Measurements from ENCODE around the gene ARL14EPL. TPM values are rescaled to one million over a fixed set of nuclear protein-coding genes. Genes with fewer than 3 reads are reported as not detected.

ARL14EPL gene
- total and polyA plus RNA-seq, 9 donors, result 0.88 TPM; not detected in 8

DNA sequence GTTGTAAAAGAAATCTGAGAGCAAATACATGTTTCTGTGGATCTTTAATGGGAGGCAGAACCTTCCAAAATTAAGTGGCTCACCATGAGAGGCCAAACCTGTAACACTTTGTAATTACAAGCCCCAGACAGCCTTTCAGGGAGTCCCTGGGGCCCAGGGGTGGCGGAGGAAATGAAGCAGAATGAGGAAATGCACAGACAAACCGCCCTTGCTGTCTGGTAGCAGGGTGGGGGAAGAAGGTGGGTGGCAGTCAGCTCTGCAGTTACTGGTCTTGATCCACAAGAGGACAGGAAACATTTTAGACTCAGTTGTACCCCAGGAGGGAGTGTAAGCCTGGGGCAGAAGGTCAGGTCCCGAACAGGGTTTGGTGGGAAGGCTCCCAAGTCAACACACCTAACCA is 6.5 kb downstream of the ARL14EPL start:
- WGBS, 3 donors, result 84 to 91% (median 88%) methylated on average over 3 of the region's 3 CpGs
- Histone ChIP-seq H3K27ac (no peak overlapping the region), H3K4me1 (ENCODE audit: insufficient read depth) (no peaks in the 10 kb centered on the region), H3K36me3 (no peaks in the 10 kb centered on the region), H3K9me3 (no peaks in the 10 kb centered on the region), H3K27me3 (no peaks in the 10 kb centered on the region), H3K4me3 (no peak overlapping the region)
- DNase-seq, result no peak
- intact Hi-C loops (cut with DNase I), result no loop called here
- TF ChIP-seq, protein P1, sequence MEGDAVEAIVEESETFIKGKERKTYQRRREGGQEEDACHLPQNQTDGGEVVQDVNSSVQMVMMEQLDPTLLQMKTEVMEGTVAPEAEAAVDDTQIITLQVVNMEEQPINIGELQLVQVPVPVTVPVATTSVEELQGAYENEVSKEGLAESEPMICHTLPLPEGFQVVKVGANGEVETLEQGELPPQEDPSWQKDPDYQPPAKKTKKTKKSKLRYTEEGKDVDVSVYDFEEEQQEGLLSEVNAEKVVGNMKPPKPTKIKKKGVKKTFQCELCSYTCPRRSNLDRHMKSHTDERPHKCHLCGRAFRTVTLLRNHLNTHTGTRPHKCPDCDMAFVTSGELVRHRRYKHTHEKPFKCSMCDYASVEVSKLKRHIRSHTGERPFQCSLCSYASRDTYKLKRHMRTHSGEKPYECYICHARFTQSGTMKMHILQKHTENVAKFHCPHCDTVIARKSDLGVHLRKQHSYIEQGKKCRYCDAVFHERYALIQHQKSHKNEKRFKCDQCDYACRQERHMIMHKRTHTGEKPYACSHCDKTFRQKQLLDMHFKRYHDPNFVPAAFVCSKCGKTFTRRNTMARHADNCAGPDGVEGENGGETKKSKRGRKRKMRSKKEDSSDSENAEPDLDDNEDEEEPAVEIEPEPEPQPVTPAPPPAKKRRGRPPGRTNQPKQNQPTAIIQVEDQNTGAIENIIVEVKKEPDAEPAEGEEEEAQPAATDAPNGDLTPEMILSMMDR (IDR thresholded peaks at IDR 0.05), result no peak
- TF ChIP-seq POLR2A (IDR thresholded peaks at IDR 0.05) (no peak), EP300 (IDR thresholded peaks at IDR 0.05) (no peak)

DNA sequence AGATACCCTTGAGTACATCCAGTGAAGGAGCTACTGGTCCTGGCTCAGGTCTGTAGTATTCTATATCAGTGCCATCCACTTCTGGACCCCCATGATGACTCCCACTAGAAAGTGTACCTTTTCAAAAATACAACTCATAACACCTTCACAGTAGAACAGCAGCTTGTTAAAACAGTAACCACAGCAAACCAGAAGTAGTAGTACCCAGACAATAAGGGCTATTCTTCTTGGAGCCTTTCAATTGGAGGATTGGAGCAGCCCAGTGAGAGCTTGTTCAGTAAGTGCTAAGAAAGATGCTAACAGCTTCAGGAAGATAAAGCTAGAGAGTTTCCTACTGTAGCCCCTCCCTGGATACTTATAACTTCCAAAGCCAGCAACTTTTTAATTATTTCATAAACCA is 10.1 kb downstream of the ARL14EPL start:
- Histone ChIP-seq H3K4me3 (no peak overlapping the region), H3K27ac (no peak overlapping the region), H3K36me3 (no peaks in the 10 kb centered on the region), H3K27me3 (no peaks in the 10 kb centered on the region), H3K4me1 (ENCODE audit: insufficient read depth) (no peaks in the 10 kb centered on the region), H3K9me3 (no peaks in the 10 kb centered on the region)
- TF ChIP-seq POLR2A (IDR thresholded peaks at IDR 0.05) (no peak), EP300 (IDR thresholded peaks at IDR 0.05) (no peak)
- TF ChIP-seq, protein P1 (IDR thresholded peaks at IDR 0.05), result no peak
- intact Hi-C loops (cut with DNase I), result no loop called here
- DNase-seq, result no peak

DNA sequence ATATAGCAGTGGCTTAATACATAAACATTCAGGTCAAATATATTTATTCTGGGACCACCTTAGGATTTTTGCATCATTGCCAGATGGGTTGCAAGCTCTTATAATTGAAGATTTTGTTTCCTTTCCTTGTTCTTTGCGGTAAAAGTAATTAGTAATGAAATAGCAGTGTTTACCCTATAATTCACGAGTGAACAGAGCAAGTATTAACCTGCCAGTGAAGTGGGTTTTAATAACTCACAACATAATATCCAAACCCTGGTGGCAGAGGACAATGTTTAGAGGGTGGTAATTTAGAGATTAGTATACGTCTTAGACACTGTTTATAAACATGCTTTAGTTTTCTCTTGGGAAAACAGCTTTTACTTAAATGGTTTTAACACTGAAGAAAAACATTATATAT is 11.8 kb downstream of the ARL14EPL start:
- no peak overlapping the region for H3K4me3 ChIP-seq
- DNase-seq, result no peak
- no peaks in the 10 kb centered on the region for H3K27me3 ChIP-seq
- TF ChIP-seq EP300 (IDR thresholded peaks at IDR 0.05), result no peak
- TF ChIP-seq, protein P1 (IDR thresholded peaks at IDR 0.05), result no peak
- TF ChIP-seq POLR2A (IDR thresholded peaks at IDR 0.05), result no peak
- no peaks in the 10 kb centered on the region for H3K4me1 ChIP-seq (ENCODE audit: insufficient read depth)
- no peaks in the 10 kb centered on the region for H3K9me3 ChIP-seq
- H3K36me3 ChIP-seq, result no peaks in the 10 kb centered on the region
- WGBS, 3 donors, result 21 to 36% (median 24%) methylated on average over 3 of the region's 3 CpGs
- intact Hi-C loops (cut with DNase I), result no loop called here
- H3K27ac ChIP-seq, result no peak overlapping the region

DNA sequence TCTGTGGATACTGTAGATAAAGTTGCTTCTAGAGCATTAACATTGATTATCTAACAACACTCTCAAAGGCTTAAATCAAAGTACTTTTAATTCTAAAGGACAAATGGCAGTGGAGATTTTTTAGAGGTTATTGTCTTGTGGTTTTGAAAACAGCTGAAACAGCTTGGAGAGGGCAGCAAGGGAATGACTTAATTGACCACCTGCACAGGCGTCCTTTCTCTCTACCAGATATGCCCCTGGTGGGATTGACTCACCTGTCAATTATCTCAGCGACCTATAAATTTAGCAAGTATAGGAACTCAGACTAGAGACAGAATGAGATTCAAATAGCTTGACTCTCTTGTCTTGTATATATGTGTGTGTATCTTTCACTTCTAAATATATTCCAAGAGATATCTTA is 13.5 kb downstream of the ARL14EPL start:
- Histone ChIP-seq H3K4me3 (no peak overlapping the region), H3K4me1 (ENCODE audit: insufficient read depth) (no peaks in the 10 kb centered on the region), H3K27ac (no peak overlapping the region), H3K36me3 (no peaks in the 10 kb centered on the region), H3K9me3 (no peaks in the 10 kb centered on the region), H3K27me3 (no peaks in the 10 kb centered on the region)
- WGBS, 3 donors, result 85 to 96% (median 85%) methylated on average over 2 of the region's 2 CpGs
- DNase-seq, result no peak
- TF ChIP-seq POLR2A (IDR thresholded peaks at IDR 0.05) (no peak), EP300 (IDR thresholded peaks at IDR 0.05) (no peak)
- TF ChIP-seq, protein P1 (IDR thresholded peaks at IDR 0.05), result no peak
- intact Hi-C loops (cut with DNase I), result no loop called here

DNA sequence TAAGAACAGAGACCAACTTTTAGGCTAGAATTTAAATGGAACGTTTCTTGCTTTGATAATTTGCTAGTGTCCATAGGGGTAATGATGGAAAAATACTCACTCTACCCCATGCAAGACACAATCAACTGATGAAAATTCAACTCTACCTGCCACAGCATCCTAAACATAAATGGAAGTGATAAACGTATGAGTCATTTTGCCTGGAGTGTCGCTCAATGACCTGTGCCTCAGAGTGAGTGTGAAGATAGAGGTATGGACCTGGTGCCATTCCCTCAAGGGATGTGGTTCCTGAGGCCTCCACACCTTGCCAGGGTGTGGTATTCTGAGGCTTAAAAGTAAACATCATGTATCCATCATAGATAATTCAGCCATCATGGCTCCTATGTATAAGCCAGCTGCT is 14.0 kb downstream of the ARL14EPL start:
- WGBS, 3 donors, result 89 to 95% (median 92%) methylated on average over 3 of the region's 3 CpGs
- no peaks in the 10 kb centered on the region for H3K27me3 ChIP-seq
- H3K9me3 ChIP-seq, result no peaks in the 10 kb centered on the region
- DNase-seq, result no peak
- H3K4me1 ChIP-seq (ENCODE audit: insufficient read depth), result no peaks in the 10 kb centered on the region
- H3K27ac ChIP-seq, result no peak overlapping the region
- TF ChIP-seq, protein P1 (IDR thresholded peaks at IDR 0.05), result no peak
- TF ChIP-seq POLR2A (IDR thresholded peaks at IDR 0.05) (no peak), EP300 (IDR thresholded peaks at IDR 0.05) (no peak)
- intact Hi-C loops (cut with DNase I), result no loop called here
- no peak overlapping the region for H3K4me3 ChIP-seq
- H3K36me3 ChIP-seq, result no peaks in the 10 kb centered on the region
